SK-N-SH (cell line): ENCODE results near the gene SLITRK6. TPM values are rescaled to one million over a fixed set of nuclear protein-coding genes. Genes with fewer than 3 reads are reported as not detected.
"Not testable (repeated sequence)": the region's sequence is repeated elsewhere in the genome, so short reads cannot be mapped to it uniquely, and the experiment has no call there.

Experiments used
- CTCF ChIA-PET: fragments of 300-600, 350-600 bp; formaldehyde crosslinking; extraction: SDS; loops from one replicate; lab custom pipeline; 2021; lab: Yijun Ruan, JAX
- POLR2A ChIA-PET: fragments of 350-600 bp; sonication (Branson Sonifier 250); formaldehyde crosslinking; extraction: SDS; loops from one replicate; lab custom pipeline; 2020; ENCODE audit warnings: antibody characterized with exemption, inconsistent platforms; lab: Yijun Ruan, JAX
- DNase-seq: peaks from one replicate; pipeline ENCODE4 v3.0.0; 2012
- H2AFZ ChIP-seq: fragments of 200-600 bp; sonication (generic); 2 replicates; pipeline ENCODE4 v1.8.1; 2016; ENCODE audit warnings: antibody characterized with exemption, mild to moderate bottlenecking, low read depth
- H3F3A ChIP-seq: fragments of 200-600 bp; sonication (generic); replicated peaks from 2 replicates; pipeline ENCODE3; 2016; ENCODE audit warnings: antibody characterized with exemption, mild to moderate bottlenecking; ENCODE audit not compliant: insufficient read depth
- H3K27ac ChIP-seq, 2 experiments: fragments of 200-500 bp in 1 of 2; fragments of 200-600 bp in 1 of 2; sonication (Bioruptor generic) in 1 of 2; sonication (generic), shearing (Covaris generic) in 1 of 2; 2 replicates each; pipeline versions ENCODE4 v1.5.1 to v1.6.1; 2014 to 2016; ENCODE audit warnings: low read depth in 2 of 2, inconsistent platforms in 1 of 2, low read length in 1 of 2, mild to moderate bottlenecking in 1 of 2, mixed read lengths in 1 of 2
- H3K27me3 ChIP-seq: fragments of 200-600 bp; sonication (generic), shearing (Covaris generic); 2 replicates; pipeline ENCODE4 v1.6.1; 2016; ENCODE audit warnings: mixed run types; ENCODE audit not compliant: insufficient read depth
- H3K36me3 ChIP-seq, 2 experiments: fragments of 200-500 bp in 1 of 2; fragments of 200-600 bp in 1 of 2; sonication (Bioruptor generic) in 1 of 2; sonication (generic) in 1 of 2; replicated peaks in 1 of 2; 2 replicates each; pipeline versions ENCODE3 to v1.5.1; 2014 to 2016; ENCODE audit warnings: low read length in 1 of 2, mild to moderate bottlenecking in 1 of 2; ENCODE audit not compliant: insufficient read depth in 2 of 2, control insufficient read depth in 1 of 2
- H3K4me1 ChIP-seq, 2 experiments: fragments of 200-500 bp in 1 of 2; fragments of 200-600 bp in 1 of 2; sonication (Bioruptor generic) in 1 of 2; sonication (generic), shearing (Covaris generic) in 1 of 2; 2 replicates each; pipeline versions ENCODE4 v1.5.1 to v1.6.1; 2014 to 2016; ENCODE audit warnings: low read depth in 1 of 2, low read length in 1 of 2, mixed run types in 1 of 2; ENCODE audit not compliant: insufficient read depth in 2 of 2, control insufficient read depth in 1 of 2
- H3K4me2 ChIP-seq: fragments of 200-600 bp; sonication (generic), shearing (Covaris generic); 2 replicates; pipeline ENCODE4 v1.6.1; 2017; ENCODE audit warnings: mixed run types
- H3K4me3 ChIP-seq, 2 experiments: fragments of 200-500 bp in 1 of 2; fragments of 200-600 bp in 1 of 2; sonication (Bioruptor generic) in 1 of 2; sonication (generic), shearing (Covaris generic) in 1 of 2; 2 replicates each; pipeline versions ENCODE4 v1.5.1 to v1.8.1; 2014 to 2016; ENCODE audit warnings: low read depth in 2 of 2, inconsistent platforms in 1 of 2, low read length in 1 of 2, mild to moderate bottlenecking in 1 of 2, mixed read lengths in 1 of 2, moderate library complexity in 1 of 2
- H3K79me2 ChIP-seq: fragments of 200-600 bp; sonication (generic); 2 replicates; pipeline ENCODE4 v1.8.1; 2017; ENCODE audit warnings: mild to moderate bottlenecking; ENCODE audit not compliant: insufficient read depth
- H3K9ac ChIP-seq: fragments of 200-600 bp; sonication (generic); 2 replicates; pipeline ENCODE4 v1.6.1; 2017; ENCODE audit warnings: mixed run types
- H3K9me2 ChIP-seq: fragments of 200-600 bp; sonication (generic); 2 replicates; pipeline ENCODE4 v1.6.1; 2017; ENCODE audit warnings: mixed run types
- H3K9me3 ChIP-seq: fragments of 200-600 bp; sonication (generic); 2 replicates; pipeline ENCODE4 v1.6.1; 2017; ENCODE audit warnings: mixed run types, mild to moderate bottlenecking, moderate library complexity
- H4K20me1 ChIP-seq: fragments of 200-600 bp; sonication (generic); 2 replicates; pipeline ENCODE4 v1.6.1; 2017; ENCODE audit warnings: mild to moderate bottlenecking, mixed run types; ENCODE audit not compliant: insufficient read depth
- EP300 ChIP-seq, 2 experiments: IDR thresholded peaks; 2 replicates each; pipeline versions ENCODE4 v1.4.0 to v1.6.1; 2012; ENCODE audit warnings: borderline replicate concordance in 1 of 2, low read depth in 1 of 2, low read length in 1 of 2
- FOSL2 ChIP-seq: IDR thresholded peaks from 2 replicates; pipeline ENCODE4 v1.4.0; 2012; ENCODE audit warnings: low read depth, mild to moderate bottlenecking, moderate library complexity, borderline replicate concordance
- FOXM1 ChIP-seq: IDR thresholded peaks from 2 replicates; pipeline ENCODE4 v1.4.0; 2012; ENCODE audit warnings: low read depth, mild to moderate bottlenecking
- GABPA ChIP-seq: IDR thresholded peaks from 2 replicates; pipeline ENCODE4 v1.4.0; 2012; ENCODE audit warnings: low read depth, mild to moderate bottlenecking
- GATA2 ChIP-seq: sonication (generic); formaldehyde crosslinking; IDR thresholded peaks from 2 replicates; pipeline ENCODE4 v1.5.0; 2020; ENCODE audit warnings: mild to moderate bottlenecking, missing genetic modification reagents
- JUND ChIP-seq: IDR thresholded peaks from 2 replicates; pipeline ENCODE4 v1.4.0; 2012
- MEF2A ChIP-seq: IDR thresholded peaks from 2 replicates; pipeline ENCODE4 v1.4.0; 2012; ENCODE audit warnings: low read depth, borderline replicate concordance
- NFIC ChIP-seq: IDR thresholded peaks from 2 replicates; pipeline ENCODE4 v1.4.0; 2012; ENCODE audit warnings: borderline replicate concordance
- PBX3 ChIP-seq: IDR thresholded peaks from 2 replicates; pipeline ENCODE4; 2012
- RCOR1 ChIP-seq: fragments of 150-350 bp; IDR thresholded peaks from 2 replicates; pipeline ENCODE4 v1.6.1; 2017; ENCODE audit warnings: antibody characterized with exemption, low read length
- YY1 ChIP-seq: IDR thresholded peaks from 2 replicates; pipeline ENCODE4 v1.4.0; 2012; ENCODE audit warnings: low read depth, mild to moderate bottlenecking
- WGBS: methylation state at CpG from one replicate; pipeline ENCODE4 v1.1.6; 2017; ENCODE audit warnings: low lambda C conversion rate; 5-methylcytosine and 5-hydroxymethylcytosine counted together
- polyA plus RNA-seq, 3 experiments: library from polyadenylated mRNA; depleted of rRNA; stranded (reverse); fragments of >200 nt; gene quantifications; 2 replicates each; pipeline ENCODE4 v1.2.3, GENCODE V29; 2012
- TF ChIP-seq, protein P1 (sequence below): fragments of 150-350 bp; IDR thresholded peaks from 2 replicates; pipeline ENCODE4 v1.6.1; 2017; ENCODE audit warnings: antibody characterized with exemption, low read length, low read depth, borderline replicate concordance

SLITRK6 gene
- polyA plus RNA-seq, 1 of the 3 experiments (the other 2 are of a cell fraction), result 5.2 TPM

GRCh38 chr13:85771856-85772255 lies 27.4 kb downstream of the SLITRK6 start:
- H3K9ac ChIP-seq, result no peak overlapping the region
- peaks cover 10% of the 10 kb centered on the region for H3F3A ChIP-seq
- H3K4me3 ChIP-seq, result no peak overlapping the region
- DNase-seq, result no peak
- no peaks in the 10 kb centered on the region for H3K36me3 ChIP-seq
- POLR2A ChIA-PET, result no interaction called here
- H3K79me2 ChIP-seq, result no peaks in the 10 kb centered on the region
- no peaks in the 10 kb centered on the region for H4K20me1 ChIP-seq
- no peaks in the 10 kb centered on the region for H3K9me3 ChIP-seq
- CTCF ChIA-PET, result interaction anchor here (1.4 kb wide), 1 partner anchor 13 kb away, joined by 3 read pairs; no protein-coding TSS in a partner anchor
- H3K4me1 ChIP-seq, result no peaks in the 10 kb centered on the region; a peak in 1 of 4 replicates
- no peaks in the 10 kb centered on the region for H3K27me3 ChIP-seq
- no peaks in the 10 kb centered on the region for H3K9me2 ChIP-seq
- peak overlapping the region; percentile 73 for H2AFZ ChIP-seq
- H3K27ac ChIP-seq, result peak overlapping the region in 1 of 2 experiments; percentile 60; a peak in 2 of 4 replicates
- 10% methylated on average over 1 of the region's 1 CpG for WGBS
- TF ChIP-seq JUND (0 out of 2 replicates have a peak, but pooled peaks have one; percentile 8), NFIC (no peak), FOXM1 (no peak), FOSL2 (peak; percentile 9; the same call in 1 of the 2 replicates)
- TF ChIP-seq, all 33 proteins: peak for 2
- peak overlapping the region; percentile 34; the same call in 1 of the 2 replicates for H3K4me2 ChIP-seq

DNA sequence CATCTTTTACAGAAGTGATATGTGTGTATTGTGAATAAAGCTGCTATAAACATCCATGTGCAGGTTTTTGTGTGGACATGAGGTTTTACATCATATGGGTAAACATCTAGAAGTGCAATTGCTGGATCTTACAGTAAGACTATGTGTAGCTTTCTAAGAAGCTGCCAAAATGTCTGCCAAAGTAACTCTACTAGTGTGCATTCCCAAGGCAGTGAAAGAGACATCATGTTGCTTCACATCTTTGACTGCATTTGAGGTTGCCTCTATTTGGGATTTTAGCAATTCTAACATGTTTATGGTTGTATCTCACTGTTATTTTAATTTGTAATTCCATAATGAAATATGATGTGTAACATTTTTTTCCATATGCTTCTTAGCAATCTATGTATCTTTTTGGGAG lies 30.3 kb downstream of the SLITRK6 start:
- TF ChIP-seq MEF2A, result no peak
- no peak for TF ChIP-seq RCOR1
- TF ChIP-seq NFIC, result no peak
- H3K9me2 ChIP-seq, result no peaks in the 10 kb centered on the region
- no peaks in the 10 kb centered on the region for H3K27me3 ChIP-seq
- H3K9ac ChIP-seq, result no peak overlapping the region
- H2AFZ ChIP-seq, result 0 out of 2 replicates have a peak overlapping the region, but pooled peaks have one; percentile 9
- H3K4me2 ChIP-seq, result no peak overlapping the region
- H3F3A ChIP-seq, result peaks cover 10% of the 10 kb centered on the region
- DNase-seq, result no peak
- no peaks in the 10 kb centered on the region; a peak in 1 of 4 replicates for H3K4me1 ChIP-seq
- H3K4me3 ChIP-seq, result no peak overlapping the region
- CTCF ChIA-PET, result interaction anchor here (1.4 kb wide), 1 partner anchor 10 kb away, joined by 3 read pairs; no protein-coding TSS in a partner anchor
- H3K9me3 ChIP-seq, result no peaks in the 10 kb centered on the region
- H3K27ac ChIP-seq, result no peak overlapping the region
- no peaks in the 10 kb centered on the region for H3K79me2 ChIP-seq
- H4K20me1 ChIP-seq, result no peaks in the 10 kb centered on the region
- POLR2A ChIA-PET, result no interaction called here
- no peaks in the 10 kb centered on the region for H3K36me3 ChIP-seq

DNA sequence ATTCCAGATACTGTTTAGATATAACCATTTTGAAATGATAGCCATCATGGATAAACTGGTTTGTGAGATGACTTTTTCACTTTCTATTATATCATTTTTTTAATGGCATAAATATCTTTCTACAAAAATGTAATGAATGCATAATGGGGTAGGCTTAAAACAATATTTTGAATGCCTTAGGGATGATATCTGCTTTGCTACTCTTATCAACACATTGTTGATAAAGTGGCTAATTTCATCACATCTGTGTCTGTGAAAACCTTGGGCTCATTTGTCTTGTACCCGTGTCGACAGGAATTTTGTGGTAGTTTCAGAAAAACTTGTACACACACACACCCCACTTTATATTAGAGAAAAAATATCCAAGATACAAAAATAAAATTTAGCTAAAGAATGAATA lies 44.1 kb downstream of the SLITRK6 start:
- WGBS, result 32% methylated on average over 2 of the region's 2 CpGs

DNA sequence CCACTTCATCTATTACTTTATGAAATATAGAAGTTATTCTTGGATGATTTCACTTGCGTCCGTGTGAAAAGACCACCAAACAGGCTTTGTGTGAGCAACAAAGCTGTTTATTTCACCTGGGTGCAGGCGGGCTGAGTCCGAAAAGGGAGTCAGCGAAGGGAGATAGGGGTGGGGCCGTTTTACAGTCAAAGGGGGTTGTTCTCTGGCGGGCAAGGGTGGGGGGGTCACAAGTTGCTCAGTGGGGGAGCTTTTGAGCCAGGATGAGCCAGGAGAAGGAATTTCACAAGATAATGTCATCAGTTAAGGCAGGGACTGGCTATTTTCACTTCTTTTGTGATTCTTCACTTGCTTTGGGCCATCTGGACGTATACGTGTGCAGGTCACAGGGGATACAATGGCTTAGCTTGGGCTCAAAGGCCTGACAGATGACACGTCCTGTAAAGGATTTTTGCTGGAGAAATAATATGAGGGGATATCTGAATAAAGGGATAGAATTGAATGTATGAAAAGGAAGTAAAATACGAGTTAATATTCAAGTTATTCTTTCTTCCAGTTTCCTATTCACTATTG lies 55.9 kb downstream of the SLITRK6 start:
- H3K36me3 ChIP-seq, DNase-seq, H3K4me2 ChIP-seq, H4K20me1 ChIP-seq, H3K4me3 ChIP-seq, H3K27me3 ChIP-seq, H3K9me3 ChIP-seq, H3K9ac ChIP-seq, H3F3A ChIP-seq, H3K27ac ChIP-seq, H2AFZ ChIP-seq, H3K9me2 ChIP-seq, CTCF ChIA-PET, H3K4me1 ChIP-seq, POLR2A ChIA-PET, H3K79me2 ChIP-seq: not testable (repeated sequence)
- 84% methylated on average over 11 of the region's 11 CpGs for WGBS

More for the DNA sequence above, 44.1 kb downstream of the SLITRK6 start:
- Histone ChIP-seq H3K27ac (no peak overlapping the region), H3K79me2 (no peaks in the 10 kb centered on the region), H3K4me2 (no peak overlapping the region), H3K9me2 (no peaks in the 10 kb centered on the region; the same call in 1 of the 2 replicates), H4K20me1 (no peaks in the 10 kb centered on the region), H3K27me3 (no peaks in the 10 kb centered on the region), H3F3A (no peaks in the 10 kb centered on the region)
- POLR2A ChIA-PET, result no interaction called here
- no peak for TF ChIP-seq YY1
- TF ChIP-seq, protein P1, sequence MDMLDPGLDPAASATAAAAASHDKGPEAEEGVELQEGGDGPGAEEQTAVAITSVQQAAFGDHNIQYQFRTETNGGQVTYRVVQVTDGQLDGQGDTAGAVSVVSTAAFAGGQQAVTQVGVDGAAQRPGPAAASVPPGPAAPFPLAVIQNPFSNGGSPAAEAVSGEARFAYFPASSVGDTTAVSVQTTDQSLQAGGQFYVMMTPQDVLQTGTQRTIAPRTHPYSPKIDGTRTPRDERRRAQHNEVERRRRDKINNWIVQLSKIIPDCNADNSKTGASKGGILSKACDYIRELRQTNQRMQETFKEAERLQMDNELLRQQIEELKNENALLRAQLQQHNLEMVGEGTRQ, result no peak
- 0 out of 2 replicates have a peak, but pooled peaks have one; percentile 15 for TF ChIP-seq PBX3
- no peak for TF ChIP-seq NFIC
- peak in 1 of 2 experiments; percentile 66; a peak in 1 of 4 replicates for TF ChIP-seq EP300 (IDR thresholded peaks at IDR 0.05; ENCODE audit: borderline replicate concordance in 1 of 2, low read depth in 1 of 2, low read length in 1 of 2)
- TF ChIP-seq GABPA, result no peak
- peak; percentile 70 for TF ChIP-seq RCOR1
- peak; percentile 65 for TF ChIP-seq GATA2 (CRISPR knock-in tag)
- TF ChIP-seq, all 33 proteins: peak for 4
- Histone ChIP-seq H3K36me3 (no peaks in the 10 kb centered on the region), H3K4me1 (no peaks in the 10 kb centered on the region; a peak in 1 of 4 replicates), H3K9me3 (no peaks in the 10 kb centered on the region), H3K4me3 (no peak overlapping the region), H2AFZ (no peak overlapping the region), H3K9ac (no peak overlapping the region)
- DNase-seq, result peak; percentile 6
- CTCF ChIA-PET, result interaction anchor here (0.6 to 1.0 kb wide), 2 partner anchors 774 to 859 kb away, joined by 3 read pairs; no protein-coding TSS in a partner anchor
